SU-DHL-6 (cell line): Measurements from ENCODE around the gene HINT2.

Source experiments
- EZH2phosphoT487 ChIP-seq: fragments of 200-600 bp; sonication (generic), shearing (Covaris generic); conservative IDR thresholded peaks from 2 replicates; pipeline ENCODE4 v1.6.1; 2018; ENCODE audit warnings: mild to moderate bottlenecking, antibody characterized with exemption, low read length, moderate library complexity, mixed read lengths
- TF ChIP-seq, protein P1 (sequence below): fragments of 200-600 bp; sonication (generic); IDR thresholded peaks from one replicate; pipeline ENCODE4 v1.5.1; 2017; ENCODE audit warnings: antibody characterized with exemption, mild to moderate bottlenecking, low read length, moderate library complexity; ENCODE audit not compliant: insufficient read depth, poor library complexity, severe bottlenecking

DNA sequence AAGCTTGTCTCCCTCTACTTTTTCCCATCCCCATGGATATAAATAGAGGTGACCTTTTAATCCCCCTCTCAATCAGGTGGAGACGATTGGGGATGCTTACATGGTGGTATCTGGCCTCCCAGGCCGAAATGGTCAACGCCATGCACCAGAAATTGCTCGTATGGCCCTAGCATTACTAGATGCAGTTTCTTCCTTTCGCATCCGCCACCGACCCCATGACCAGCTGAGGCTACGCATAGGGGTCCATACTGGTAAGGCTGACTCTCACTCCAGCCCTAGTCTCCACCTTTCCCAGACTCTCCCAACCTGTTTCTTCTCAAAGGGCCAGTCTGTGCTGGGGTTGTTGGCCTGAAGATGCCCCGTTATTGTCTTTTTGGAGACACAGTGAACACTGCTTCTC is 6.4 kb downstream of the HINT2 start:
- TF ChIP-seq, protein P1, sequence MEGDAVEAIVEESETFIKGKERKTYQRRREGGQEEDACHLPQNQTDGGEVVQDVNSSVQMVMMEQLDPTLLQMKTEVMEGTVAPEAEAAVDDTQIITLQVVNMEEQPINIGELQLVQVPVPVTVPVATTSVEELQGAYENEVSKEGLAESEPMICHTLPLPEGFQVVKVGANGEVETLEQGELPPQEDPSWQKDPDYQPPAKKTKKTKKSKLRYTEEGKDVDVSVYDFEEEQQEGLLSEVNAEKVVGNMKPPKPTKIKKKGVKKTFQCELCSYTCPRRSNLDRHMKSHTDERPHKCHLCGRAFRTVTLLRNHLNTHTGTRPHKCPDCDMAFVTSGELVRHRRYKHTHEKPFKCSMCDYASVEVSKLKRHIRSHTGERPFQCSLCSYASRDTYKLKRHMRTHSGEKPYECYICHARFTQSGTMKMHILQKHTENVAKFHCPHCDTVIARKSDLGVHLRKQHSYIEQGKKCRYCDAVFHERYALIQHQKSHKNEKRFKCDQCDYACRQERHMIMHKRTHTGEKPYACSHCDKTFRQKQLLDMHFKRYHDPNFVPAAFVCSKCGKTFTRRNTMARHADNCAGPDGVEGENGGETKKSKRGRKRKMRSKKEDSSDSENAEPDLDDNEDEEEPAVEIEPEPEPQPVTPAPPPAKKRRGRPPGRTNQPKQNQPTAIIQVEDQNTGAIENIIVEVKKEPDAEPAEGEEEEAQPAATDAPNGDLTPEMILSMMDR = no peak
- TF ChIP-seq EZH2phosphoT487 = no peak
